Embryonic facial prominence (tissue), 1 donor: ENCODE measurements around the gene PANK1.
"Not testable (repeated sequence)": the region's sequence is repeated elsewhere in the genome, so short reads cannot be mapped to it uniquely, and the experiment has no call there.

ENCODE experiments used
- DNase-seq: peaks from one replicate; pipeline ENCODE4 v3.0.0-alpha.2; 2016; ENCODE audit errors: extremely low spot score

The PANK1 gene

GRCh38 chr10:89620296-89620695, 24.7 kb downstream of the PANK1 start:
- not testable (repeated sequence) for DNase-seq

GRCh38 chr10:89615824-89616223, 29.2 kb downstream of the PANK1 start:
- no peak for DNase-seq

DNA sequence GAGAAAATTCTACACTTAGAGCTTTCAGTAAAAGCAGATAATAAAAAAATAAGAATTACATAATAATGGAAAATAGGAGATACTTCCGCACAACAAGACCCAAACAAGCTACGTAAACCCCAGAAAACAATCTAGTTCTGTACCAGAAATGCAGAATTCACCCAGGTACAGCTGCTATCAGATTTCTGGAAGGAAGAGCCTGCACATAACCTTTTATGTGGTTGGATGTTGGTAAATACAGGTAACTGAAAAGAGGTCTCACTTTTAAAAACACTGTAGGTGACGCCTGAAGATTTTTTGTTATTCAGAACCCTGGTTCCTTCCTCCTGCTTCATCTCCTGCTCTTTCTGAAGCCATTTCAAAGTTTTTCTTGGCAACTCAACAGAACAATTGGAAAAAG, 29.9 kb downstream of the PANK1 start:
- no peak for DNase-seq

DNA sequence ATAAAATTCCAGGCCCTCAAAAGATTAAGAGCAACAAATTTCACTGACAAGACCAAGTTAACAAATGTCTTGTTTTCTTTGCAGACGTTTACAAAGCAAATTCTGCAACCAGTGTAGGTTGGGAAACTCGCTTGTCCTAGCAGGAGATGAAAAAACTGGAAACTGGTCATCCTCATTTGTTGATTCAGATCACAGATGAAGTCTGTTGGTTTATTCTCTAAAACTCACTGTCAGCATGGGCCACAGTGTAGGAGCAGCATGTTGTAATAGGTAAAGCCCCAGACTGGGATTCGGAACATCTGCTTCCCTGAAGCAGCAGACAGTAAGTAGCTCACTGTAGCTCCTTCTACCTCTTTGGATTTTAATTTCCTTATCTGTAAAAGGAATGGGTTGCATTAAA, 31.5 kb downstream of the PANK1 start:
- no peak for DNase-seq

DNA sequence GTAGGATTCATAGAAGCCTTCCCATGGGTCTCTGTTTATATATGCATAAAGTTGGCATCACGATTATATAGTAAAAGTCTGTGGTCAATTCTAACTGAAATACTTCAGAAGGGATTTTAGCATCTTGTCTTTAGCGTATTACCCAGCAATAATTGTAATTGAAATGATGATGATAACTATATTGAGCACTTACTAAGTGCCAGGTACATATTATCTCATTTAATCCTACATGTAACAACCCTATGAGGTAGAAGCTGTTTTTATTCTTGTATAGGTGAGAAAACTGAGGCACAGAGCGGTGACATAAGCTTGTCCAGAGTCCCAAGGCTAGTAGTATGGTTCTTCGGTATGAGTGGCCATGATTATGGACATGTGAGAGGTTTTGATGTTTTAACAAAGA, 33.8 kb downstream of the PANK1 start:
- DNase-seq, result no peak

DNA sequence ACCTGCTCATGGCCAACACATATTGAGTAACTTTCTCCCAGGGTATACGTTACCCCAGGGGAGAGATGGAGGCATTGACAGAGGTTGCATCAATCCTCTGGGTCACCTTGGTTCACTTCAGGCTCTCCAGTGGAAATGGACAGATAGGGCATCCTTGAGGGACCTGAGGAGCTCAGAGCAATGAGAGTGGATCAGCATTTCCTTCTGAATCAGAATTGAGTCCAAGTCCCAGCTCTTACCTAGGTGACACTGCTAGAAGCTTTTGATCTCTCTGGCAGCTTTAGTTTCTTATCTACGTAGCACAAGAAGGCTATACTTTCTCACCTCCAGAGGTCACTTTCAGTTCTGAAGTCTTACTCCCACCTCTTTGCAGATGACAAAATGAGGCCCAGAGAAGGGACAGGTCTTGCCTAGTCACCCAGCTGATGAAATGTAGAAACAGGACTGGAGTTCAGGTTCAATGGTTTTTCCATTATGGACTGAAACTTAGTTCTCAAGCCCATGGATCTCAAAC, 35.2 kb downstream of the PANK1 start:
- no peak for DNase-seq

GRCh38 chr10:89604200-89604599, 40.8 kb downstream of the PANK1 start:
- no peak for DNase-seq

GRCh38 chr10:89602919-89603318, 42.1 kb downstream of the PANK1 start:
- no peak for DNase-seq

DNA sequence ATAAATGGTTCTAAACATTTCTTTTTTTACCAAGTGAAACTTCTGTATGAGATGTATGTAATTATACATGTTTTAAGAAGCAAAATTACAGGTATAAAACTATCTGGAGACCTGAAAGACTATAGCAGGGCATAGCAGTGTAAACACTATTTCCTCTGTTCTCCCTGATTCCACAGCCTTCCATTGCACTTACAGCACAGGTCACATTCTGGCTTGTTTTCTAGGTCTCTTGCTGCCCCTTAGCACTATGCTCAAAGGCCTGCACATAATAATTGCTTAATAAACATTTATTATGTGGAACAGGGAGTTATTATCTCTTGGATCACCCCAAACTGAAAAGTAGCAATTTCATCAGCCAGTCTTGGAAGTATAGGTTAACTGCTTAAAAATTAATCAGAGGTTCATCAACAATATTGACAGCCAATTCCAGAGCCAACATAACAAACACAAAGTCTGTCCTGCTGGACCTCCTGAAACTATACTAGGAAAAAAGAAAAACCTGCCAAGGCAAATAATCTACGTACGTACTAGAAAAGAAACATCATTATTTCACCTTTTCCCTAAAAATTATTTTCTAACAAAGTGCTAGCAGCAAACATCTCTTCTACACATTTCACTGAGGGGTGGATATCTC, 43.2 kb downstream of the PANK1 start:
- DNase-seq, result no peak

DNA sequence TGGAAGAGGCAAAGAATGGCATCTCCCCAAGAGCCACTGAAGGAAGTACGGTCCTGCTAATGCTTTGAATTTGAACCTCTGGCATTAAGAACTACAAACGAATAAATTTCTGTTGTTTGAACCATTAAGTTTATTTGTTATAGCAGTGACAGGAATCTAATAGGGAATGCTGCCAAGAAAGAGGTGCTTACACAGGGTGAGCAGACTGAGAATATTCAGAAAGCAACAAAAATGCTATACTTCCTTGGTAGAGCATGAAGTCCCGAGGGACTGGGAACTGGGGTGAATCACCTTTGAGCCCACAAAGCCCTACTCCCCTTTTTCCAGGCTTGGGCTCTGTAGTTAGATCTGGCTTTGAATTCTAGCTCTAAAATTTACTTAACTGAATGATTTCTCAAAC, 45.0 kb downstream of the PANK1 start:
- DNase-seq, result no peak

DNA sequence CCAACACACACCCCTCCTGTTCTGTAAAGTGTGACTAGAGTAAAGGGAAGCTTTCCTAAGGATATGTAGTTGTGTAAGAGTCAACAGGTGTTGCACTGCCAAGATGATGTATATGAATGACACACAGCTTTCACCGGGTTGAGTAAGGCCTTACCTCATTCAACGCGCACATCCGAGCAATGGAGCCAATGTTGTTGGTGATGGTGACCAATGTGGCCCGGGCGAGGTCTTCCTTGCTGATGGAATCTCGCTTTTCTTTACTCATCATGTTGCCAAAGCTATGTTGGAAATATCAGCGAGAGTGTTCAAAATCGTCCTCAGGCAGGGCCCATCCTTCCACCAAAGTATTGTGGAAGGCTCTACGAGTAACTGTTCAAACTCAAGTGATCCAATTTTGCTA, 52.0 kb downstream of the PANK1 start:
- DNase-seq, result no peak

DNA sequence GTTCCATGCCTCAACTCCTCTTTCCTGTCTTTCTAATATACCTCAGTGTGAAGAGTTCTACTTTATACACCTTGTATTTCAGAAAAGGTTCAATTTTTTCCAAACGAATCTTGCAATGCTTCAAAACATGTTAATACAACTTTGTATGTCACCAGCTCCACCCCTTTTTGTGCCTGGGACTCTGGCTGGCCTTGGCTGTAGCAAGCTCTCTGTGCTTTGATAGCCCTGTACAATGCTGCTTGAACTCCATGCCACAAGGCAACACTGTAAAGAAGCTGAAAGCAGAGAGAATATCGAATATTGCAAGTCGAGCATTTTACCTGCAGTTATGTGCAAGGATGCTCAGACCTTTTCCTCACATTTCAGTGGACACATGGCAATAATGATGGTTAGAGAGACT, 52.5 kb downstream of the PANK1 start:
- no peak for DNase-seq

DNA sequence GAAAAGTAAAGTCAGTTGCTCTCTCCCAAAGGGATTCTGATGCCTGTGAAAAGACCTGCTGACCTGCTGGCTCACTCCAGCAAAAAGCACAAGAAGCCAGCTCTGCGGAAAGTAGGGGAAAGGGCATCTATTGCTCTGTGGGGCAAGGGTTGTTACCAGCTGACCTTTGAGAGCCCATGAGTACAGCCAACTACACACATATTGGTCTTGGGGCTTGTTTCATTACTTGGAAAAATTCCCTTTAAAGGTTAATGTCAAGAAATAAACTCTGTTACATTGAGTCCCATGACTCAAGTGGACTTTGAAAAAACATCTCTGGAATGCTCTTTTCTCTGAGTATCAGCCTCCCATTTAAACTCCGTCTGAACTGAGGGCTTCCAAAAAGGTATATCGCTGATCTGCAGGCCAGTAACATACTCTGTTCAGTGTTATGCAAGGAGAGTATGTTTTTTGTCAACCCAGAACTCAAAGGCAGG, 53.2 kb downstream of the PANK1 start:
- DNase-seq, result no peak

- no peak for DNase-seq
Observed at GRCh38 chr10:89591111-89591795, 53.8 kb downstream of the PANK1 start.

DNA sequence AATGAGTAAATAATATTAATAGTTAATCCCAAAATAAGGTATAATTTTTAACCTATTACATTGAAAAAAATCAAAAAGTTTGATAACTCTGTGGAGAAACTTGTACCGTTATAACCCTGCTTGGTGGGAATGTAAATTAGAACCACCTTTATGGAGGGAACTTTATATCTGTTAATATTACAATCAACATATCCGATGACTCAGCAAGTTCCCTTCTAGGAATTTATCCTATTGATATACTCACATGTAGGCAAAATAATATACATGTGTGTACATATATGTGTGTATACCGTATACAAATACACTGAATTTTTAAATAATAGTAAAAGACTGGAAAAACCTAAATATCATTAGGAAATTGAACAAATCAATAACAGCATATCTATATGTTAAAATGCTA, 54.7 kb downstream of the PANK1 start:
- no peak for DNase-seq

- no peak for DNase-seq
Observed at GRCh38 chr10:89589101-89589720, 55.8 kb downstream of the PANK1 start.

- DNase-seq, result no peak
Observed at GRCh38 chr10:89588671-89589070, 56.4 kb downstream of the PANK1 start.

- DNase-seq, result no peak
Observed at GRCh38 chr10:89582022-89582421, 63.0 kb downstream of the PANK1 start.

DNA sequence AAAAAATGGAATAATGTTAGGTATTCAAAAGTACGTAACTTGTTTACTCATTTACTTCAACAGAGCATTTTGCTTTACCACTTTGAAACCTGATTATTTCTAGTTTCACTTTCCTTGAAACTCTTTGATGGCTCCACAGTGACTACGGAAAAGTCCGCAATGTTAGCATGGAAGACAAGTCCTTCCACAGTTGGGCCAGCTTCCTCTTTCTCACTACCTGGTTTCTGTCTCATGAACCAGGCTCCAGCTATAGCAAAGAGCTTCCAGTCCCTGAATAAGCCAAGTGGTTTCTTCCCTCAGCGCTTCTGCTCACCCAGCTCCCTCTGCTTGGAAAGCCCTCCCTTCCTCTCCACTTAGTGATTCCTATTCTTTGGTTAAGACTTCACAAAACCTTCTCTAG, 64.8 kb downstream of the PANK1 start:
- DNase-seq, result no peak

DNA sequence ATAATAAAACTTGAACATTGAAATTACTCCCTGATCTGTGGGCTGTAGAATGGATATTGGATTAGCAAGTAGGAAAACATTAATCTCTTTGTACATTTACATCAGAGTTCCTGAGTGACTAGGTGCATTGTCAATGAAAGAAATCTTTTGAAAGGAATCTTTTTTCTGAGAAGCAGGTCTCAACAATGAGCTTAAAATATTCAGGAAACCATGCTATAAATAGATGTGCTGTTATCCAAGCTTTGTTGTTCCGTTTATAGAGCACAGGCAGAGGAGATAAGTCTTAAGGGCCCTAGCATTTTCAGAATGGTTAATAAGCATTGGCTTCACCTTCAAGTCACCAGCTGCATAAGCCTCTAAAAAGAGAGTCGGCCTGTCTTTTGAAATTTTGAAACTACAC, 68.3 kb downstream of the PANK1 start:
- no peak for DNase-seq

DNA sequence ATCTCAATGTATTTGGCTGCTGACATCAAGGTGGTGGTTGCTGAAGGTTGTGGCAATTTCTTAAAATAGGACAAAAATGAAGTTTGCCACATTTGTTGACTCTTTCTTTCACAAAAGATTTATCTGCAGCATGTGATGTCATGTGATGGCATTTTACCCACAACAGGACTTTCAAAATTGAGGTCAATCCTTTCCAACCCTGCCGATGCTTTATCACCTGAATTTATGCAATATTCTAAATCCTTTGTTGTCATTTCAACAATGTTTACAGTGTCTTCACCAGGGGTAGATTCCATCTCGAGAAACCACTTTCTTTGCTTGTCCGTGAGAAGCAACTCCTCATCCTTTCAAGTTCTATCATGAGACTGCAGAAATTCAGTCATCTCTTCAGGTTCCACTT, 69.0 kb downstream of the PANK1 start:
- no peak for DNase-seq

GRCh38 chr10:89575031-89575430, 70.0 kb downstream of the PANK1 start:
- no peak for DNase-seq

DNA sequence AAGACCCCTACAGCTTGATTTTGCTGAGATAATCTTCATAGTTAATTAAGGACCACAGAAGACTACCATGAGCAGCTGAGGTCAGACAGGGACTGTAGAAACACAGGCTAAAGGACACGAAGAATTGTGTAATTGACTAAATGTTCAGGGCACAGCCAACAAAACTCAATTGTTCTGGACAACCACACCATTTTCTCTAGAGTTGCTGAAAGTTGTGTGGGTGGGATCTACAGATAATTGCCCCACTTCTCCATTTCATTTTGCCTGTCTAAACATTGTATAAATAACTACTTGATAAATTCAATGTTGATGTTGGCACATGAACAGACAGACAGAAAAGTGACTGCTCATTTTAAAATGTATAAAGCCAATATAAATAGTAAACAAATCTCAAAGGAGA, 70.7 kb downstream of the PANK1 start:
- DNase-seq, result no peak
